HG03521 (cell line): ENCODE data around the gene TMEM125.

Source experiments
- ATAC-seq: cut with Tn5 transposase; IDR thresholded peaks from one replicate; pipeline ENCODE4 v1.9.1; 2021; ENCODE audit warnings: mild to moderate bottlenecking, moderate library complexity; ENCODE audit not compliant: unreplicated experiment

TMEM125 gene

DNA sequence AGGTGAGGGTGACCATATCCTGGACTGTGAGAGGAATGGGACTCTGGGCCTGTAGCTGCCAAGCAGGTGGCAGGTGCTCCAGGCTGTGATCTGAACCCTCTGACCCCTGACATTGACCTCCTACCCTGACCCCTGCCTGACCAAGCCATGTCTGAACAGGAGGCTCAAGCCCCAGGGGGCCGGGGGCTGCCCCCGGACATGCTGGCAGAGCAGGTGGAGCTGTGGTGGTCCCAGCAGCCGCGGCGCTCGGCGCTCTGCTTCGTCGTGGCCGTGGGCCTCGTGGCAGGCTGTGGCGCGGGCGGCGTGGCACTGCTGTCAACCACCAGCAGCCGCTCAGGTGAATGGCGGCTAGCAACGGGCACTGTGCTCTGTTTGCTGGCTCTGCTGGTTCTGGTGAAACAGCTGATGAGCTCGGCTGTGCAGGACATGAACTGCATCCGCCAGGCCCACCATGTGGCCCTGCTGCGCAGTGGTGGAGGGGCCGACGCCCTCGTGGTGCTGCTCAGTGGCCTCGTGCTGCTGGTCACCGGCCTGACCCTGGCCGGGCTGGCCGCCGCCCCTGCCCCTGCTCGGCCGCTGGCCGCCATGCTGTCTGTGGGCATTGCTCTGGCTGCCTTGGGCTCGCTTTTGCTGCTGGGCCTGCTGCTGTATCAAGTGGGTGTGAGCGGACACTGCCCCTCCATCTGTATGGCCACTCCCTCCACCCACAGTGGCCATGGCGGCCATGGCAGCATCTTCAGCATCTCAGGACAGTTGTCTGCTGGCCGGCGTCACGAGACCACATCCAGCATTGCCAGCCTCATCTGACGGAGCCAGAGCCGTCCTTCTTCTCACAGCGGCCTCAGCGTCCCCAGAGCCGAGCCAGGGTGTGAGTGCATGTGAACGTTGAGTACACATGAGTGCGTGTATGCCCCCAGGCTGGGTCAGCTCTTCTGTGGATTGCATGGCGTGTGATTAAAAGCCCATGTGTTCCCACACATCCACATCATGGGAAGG, 3.1 kb downstream of the TMEM125 start:
- no peak for ATAC-seq

- no peak for ATAC-seq
Measured at GRCh38 chr1:43273708-43274107, 3.9 kb downstream of the TMEM125 start.

DNA sequence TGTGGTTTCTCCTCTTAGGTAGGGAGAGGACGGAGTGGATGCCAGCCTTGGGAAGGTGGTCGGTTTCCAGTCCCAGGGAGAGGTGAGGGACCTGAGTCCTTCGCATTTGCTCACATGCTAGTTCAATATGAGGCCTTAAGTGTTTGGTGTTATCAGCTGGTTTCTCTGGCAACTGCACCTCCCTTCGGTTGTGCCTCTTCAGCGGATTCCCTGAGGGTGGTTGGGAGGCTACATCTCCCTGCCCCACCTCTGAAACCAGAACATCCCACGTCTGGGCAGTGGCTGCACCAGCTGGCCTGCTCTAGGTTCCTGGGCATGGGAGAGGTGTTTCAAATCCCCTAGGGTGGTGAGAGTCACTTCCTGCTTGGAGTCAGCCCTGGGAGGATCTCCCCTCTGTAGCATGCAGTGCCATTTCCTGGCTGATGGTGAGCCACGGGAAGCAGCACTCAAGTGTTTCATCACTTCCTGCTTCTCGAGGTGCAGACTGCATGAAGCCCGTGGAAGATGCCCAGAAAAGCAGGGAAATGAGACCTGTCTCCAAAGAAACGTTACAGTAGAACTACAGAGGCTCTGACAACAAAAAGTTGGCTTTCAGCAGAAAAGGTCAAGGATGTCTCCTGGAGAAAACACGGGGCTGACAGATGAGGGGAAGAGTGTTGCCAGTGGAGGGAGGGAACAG, 4.5 kb downstream of the TMEM125 start:
- ATAC-seq, result no peak

DNA sequence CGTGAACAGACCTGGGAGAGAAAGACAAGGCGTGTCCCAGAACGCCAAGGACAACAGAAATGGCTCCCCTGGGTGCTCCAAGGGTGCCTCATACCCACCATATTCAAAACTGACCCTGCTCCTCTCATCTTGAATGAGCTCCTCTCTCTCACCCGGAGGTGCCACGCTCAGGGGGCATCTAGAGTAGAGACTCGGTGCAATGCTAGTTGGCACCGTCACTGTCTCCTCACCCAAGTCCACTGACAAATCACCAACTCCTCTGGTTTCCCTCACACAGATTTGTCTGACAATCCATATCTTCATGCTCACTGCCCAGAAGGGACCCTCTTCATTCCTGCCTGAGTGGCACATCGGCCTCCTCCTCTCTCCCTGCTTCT, 5.0 kb downstream of the TMEM125 start:
- no peak for ATAC-seq

DNA sequence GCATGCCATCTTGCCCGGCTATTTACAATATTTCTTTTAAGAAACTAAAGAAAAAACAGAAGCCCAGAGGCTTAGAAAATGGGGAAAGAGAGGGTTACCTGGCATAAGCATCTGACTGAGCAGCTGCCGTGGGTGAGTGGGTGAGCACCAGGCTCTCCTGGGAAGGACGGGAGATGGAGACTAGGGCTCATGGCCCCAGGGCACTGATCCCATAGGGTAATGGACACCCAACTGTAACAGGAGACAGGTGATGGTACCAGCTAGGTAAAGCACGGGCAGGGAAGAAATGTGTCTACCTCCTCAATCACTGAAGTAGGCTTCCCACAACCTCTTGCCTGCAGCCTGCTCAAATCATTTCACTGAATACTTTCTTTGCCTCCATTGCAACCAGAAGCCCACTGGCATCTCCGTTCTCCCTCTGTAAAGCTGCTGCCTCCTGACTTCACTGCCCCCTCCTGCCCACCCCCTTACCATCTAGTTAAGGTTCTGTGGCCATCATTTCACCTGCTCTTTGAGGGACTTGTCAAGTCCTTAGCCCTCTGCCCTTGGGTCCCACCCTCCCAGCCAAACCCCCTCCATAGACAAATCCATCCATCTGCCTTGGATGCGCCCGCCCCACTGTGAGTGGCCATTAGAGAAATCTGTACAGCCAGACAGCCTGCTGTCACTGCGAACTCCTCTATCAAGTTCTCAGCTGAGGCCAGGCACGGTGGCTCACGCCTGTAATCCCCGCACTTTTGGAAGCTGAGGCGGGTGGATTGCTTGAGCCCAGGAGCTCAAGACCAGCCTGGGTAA, 6.2 kb downstream of the TMEM125 start:
- ATAC-seq, result no peak

GRCh38 chr1:43276673-43277072, 6.9 kb downstream of the TMEM125 start:
- no peak for ATAC-seq

DNA sequence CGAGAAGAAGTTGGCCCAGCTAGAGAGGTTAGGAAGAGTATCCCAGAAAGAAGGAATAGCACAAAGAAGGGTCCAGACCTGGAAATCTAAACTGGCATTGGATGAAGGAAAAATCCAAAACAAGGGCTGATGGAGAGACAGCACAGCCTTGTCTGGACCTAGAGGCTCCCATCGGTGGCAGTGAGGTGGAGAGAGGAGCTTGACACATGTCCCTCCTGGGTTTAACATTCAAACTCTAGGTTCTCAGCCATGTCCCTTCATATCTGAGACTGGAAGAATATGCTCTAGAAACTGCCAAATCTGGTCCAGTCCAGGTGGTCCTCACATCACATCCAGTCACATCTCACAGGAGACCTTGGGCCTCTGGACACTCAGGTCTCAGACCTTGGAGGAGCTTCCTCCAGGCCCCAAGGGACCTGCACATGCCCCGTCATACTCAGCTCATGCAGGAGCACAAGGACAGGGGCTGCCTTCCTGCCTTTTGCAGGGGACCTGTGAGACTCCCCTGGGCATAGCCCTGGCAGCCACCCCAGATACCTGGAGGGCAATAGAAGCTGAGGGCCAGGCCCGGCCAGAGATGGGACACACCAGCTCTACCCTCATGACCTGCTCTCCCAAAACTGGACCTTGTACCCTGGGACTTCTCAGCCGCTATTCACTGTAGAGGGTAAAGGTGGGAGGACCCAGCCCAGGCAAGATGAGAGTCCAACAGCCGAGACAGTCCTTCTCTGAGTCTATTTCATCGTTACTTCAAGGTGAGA, 7.5 kb downstream of the TMEM125 start:
- ATAC-seq, result no peak

DNA sequence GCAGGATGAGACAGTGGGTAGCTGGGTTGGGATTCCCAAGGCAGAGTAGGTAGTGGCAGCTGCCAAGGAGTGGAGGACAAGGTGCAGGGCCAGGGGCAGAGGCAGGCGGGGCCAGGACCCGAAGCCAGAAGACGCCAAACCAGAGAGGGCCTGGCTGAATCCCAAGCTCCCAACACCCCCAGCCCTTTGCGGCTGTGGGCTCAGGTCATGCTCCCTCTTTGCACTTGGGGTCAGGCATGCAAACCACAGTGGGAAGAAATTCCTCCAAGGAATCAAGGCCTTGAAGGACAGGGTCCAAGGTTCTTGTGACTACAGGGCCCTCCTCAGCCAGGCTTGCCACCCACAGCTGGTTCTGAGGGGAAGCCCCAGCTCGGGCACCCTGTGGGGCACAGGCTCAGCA, 9.4 kb downstream of the TMEM125 start:
- ATAC-seq, result no peak

DNA sequence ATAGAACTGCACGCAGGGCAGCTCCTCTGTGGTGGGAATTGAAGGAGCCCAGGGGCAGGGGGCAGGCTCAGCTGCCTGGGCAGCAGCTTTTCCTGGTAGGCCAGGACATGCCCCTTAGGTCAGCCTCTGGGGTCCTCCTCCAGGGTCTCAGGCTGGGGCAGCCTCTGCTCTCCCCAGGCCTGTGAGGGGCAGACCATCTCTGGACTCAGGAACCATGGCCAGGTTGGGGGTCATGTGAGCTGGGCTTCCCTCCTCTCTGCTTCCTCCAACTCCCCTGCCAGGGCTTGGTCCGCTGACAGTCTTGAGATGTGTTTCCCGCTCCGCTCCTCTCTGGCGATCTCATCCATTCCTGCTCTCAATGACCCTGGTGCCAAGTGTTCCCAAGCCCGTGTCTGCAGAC, 9.9 kb downstream of the TMEM125 start:
- ATAC-seq, result no peak

DNA sequence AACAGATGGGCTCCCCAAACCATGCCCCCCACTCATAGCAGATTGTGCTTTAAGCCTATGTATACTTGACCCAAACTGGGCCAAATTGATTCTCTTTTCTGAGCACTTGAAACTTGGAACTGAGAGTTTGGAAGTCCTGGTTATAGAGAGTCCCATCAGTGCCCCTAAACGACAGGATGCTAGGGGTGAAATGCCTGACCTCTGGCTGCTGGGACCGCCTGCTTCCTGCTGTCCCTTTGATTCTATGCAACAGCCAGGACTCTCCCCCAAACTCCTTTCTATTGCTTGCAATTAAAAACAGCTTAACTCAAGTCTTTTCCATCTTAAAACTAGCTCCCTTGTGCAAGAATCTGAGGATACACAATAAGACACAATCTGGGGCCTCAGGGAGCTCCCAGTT, 10.9 kb downstream of the TMEM125 start:
- no peak for ATAC-seq

GRCh38 chr1:43282220-43283195, 12.7 kb downstream of the TMEM125 start:
- no peak for ATAC-seq

GRCh38 chr1:43284065-43284464, 14.3 kb downstream of the TMEM125 start:
- no peak for ATAC-seq

DNA sequence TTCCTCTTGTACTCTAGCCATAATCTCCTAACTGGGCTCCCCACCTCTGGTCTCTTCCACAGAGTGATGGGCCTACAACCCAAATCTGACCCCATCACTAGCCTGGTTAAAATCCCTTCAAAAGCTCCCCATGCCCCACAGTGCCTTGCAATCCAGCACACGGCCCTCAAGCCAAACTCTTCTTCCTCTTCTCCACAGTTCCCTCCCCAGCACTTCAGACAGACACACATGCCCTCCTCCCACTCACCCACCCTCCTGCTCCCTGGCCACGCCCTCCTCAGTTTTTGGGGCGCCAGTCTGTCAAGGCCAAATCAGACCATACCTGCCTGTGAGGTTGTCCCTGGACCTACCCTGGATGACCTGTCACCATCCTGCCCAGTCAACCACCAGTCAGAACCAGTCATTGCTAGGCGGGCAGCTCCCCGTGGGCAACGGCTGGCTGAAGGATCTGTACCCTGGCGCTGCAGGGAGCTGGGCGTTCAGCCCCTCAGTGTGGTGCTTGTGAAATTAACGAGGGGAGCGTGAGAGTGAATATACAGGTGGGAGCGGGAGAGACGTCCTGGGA, 14.8 kb downstream of the TMEM125 start:
- ATAC-seq, result no peak

DNA sequence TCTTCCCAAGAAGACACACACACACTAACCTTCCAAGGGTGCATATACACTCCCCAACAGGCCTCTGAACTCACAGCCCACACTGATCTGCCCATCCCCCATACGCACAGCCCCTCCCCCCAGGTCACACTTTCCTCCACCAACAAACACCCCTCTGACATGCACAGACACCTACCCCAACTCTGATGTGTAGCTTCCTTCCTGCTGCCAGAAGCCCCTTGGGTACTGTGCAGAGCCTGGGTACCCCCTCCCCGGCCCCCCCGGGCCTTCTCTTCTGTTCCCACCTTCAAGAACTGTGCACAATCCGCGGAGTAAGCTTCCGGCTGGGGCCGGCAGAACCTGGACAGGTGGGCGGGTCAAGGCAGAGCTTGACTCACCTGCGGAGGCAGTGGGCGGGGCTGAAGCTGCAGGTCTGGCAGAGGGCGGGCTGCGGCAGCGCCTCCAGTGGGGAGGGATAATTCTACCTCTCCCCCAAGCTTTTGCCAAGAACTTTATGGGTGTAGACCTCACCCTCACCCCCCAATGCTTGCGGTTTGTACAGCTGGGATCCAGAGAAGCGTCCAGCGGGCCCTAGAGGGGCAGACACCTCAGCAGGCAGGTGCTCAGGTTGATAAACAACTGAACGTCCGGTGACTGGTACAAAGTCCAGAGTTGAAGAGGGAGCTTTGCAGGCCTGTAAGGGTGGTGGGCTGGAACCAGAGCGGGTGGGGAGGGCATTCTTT, 15.6 kb downstream of the TMEM125 start, which contains the start of gene C1orf210:
C1orf210 (minus strand) TSS at position 313 of the 722 bp plus-strand sequence. CDS start 2,311 bp downstream, outside the sequence.
- ATAC-seq, result no peak

- ATAC-seq, result no peak
Measured at GRCh38 chr1:43286115-43286514, 16.3 kb downstream of the TMEM125 start.

DNA sequence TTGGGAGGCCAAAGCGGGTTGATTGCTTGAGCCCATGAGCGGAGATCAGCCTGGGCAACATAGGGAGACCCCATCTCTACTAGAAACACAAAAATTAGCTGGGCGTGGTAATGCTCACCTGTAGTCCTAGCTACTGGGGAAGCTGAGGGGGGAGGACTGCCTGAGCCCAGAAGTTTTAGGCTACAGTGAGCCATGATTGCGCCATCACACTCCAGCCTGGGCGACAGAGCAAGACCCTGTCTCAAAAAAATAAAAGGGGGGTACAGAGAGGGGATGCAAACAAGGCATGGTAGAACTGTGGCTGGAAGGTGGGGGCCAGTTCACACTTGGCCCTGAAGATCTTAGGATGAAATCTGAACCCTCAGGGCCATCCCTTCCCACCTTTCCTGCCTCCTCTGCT, 16.8 kb downstream of the TMEM125 start:
- no peak for ATAC-seq

GRCh38 chr1:43288058-43288784, 18.4 kb downstream of the TMEM125 start:
- ATAC-seq, result no peak
